Right lobe of liver (tissue), 4 donors: ENCODE results near the gene NKAIN2.
"Not testable (repeated sequence)": the region's sequence is repeated elsewhere in the genome, so short reads cannot be mapped to it uniquely, and the experiment has no call there.

Source experiments
- POLR2A ChIP-seq: fragments of 450-650 bp; IDR thresholded peaks from one replicate; pipeline ENCODE4 v1.6.1; 2017; ENCODE audit warnings: antibody characterized with exemption, mild to moderate bottlenecking
- TF ChIP-seq, protein P1 (sequence below), 4 donors: fragments of 200-600 bp in 3 of 4; fragments of 450-650 bp in 1 of 4; IDR thresholded peaks; one replicate each; pipeline versions ENCODE4 v1.5.1 to v1.8.0; 2016 to 2022; ENCODE audit warnings: antibody characterized with exemption in 4 of 4, mild to moderate bottlenecking in 2 of 4
- donor health status: DM: no; HTN: no; CAD: no.
- donor health status: DM: no; HTN: no; CAD: no.
- donor health status: DM: no; HTN: yes; CAD: no.

DNA sequence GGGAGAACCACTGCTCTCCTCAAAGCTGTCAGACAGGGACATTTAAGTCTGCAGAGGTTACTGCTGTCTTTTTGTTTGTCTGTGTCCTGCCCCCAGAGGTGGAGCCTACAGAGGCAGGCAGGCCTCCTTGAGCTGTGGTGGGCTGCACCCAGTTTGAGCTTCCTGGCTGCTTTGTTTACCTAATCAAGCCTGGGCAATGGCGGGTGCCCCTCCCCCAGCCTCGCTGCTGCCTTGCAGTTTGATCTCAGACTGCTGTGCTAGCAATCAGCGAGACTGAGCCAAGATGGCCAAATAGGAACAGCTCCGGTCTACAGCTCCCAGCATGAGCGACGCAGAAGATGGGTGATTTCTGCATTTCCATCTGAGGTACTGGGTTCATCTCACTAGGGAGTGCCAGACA is 544.7 kb downstream of the NKAIN2 start:
- TF ChIP-seq, protein P1, sequence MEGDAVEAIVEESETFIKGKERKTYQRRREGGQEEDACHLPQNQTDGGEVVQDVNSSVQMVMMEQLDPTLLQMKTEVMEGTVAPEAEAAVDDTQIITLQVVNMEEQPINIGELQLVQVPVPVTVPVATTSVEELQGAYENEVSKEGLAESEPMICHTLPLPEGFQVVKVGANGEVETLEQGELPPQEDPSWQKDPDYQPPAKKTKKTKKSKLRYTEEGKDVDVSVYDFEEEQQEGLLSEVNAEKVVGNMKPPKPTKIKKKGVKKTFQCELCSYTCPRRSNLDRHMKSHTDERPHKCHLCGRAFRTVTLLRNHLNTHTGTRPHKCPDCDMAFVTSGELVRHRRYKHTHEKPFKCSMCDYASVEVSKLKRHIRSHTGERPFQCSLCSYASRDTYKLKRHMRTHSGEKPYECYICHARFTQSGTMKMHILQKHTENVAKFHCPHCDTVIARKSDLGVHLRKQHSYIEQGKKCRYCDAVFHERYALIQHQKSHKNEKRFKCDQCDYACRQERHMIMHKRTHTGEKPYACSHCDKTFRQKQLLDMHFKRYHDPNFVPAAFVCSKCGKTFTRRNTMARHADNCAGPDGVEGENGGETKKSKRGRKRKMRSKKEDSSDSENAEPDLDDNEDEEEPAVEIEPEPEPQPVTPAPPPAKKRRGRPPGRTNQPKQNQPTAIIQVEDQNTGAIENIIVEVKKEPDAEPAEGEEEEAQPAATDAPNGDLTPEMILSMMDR (IDR thresholded peaks at IDR 0.05), result not testable (repeated sequence)
- not testable (repeated sequence) for TF ChIP-seq POLR2A
